NB4 (cell line): ENCODE data around the gene TRABD2B.
"Not testable (repeated sequence)": the region's sequence is repeated elsewhere in the genome, so short reads cannot be mapped to it uniquely, and the experiment has no call there.

Experiments
- CTCF ChIP-seq: IDR thresholded peaks from one replicate; pipeline ENCODE4 v1.5.1; 2012; ENCODE audit warnings: low read depth, low read length
- MYC ChIP-seq: IDR thresholded peaks from 2 replicates; pipeline ENCODE4 v1.6.1; 2011; ENCODE audit warnings: low read depth, low read length
- POLR2A ChIP-seq: IDR thresholded peaks from 2 replicates; pipeline ENCODE4 v1.6.1; 2011; ENCODE audit warnings: mild to moderate bottlenecking; ENCODE audit not compliant: insufficient read length; ENCODE audit errors: extremely low read depth

DNA sequence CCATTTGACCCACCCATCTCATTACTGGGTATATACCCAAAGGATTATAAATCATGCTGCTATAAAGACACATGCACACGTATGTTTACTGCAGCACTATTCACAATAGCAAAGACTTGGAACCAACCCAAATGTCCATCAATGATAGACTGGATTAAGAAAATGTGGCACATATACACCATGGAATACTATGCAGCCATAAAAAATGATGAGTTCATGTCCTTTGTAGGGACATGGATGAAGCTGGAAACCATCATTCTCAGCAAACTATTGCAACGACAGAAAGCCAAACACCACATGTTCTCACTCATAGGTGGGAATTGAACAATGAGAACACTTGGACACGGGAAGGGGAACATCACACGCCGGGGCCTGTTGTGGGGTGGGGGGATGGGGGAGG, 35.4 kb downstream of the TRABD2B start:
- not testable (repeated sequence) for TF ChIP-seq CTCF, POLR2A, MYC
